HCT116 (cell line): Measurements from ENCODE around the gene AKAP5. TPM values are rescaled to one million over a fixed set of nuclear protein-coding genes. Genes with fewer than 3 reads are reported as not detected.

Experiments
- ATAC-seq: fragments of 200-7000 bp; cut with Tn5 transposase; 2 replicates; pipeline ENCODE4 v1.9.1; 2020; ENCODE audit warnings: mild to moderate bottlenecking, moderate library complexity
- BruUV-seq: library from RNA; stranded (reverse); fragments of 400-500 nt; replicated peaks from 2 replicates; lab custom pipeline; 2021; lab: Mats Ljungman, UMichigan
- CTCF ChIA-PET: fragments of 300-600 bp; sonication (Branson Sonifier 250); formaldehyde crosslinking; loops from one replicate; lab custom pipeline; 2021; ENCODE audit warnings: antibody characterized with exemption; lab: Charles Lee
- POLR2A ChIA-PET: fragments of 300-600, 350-600 bp; sonication (Branson Sonifier 250); formaldehyde crosslinking; loops from one replicate; lab custom pipeline; 2021; ENCODE audit warnings: antibody characterized with exemption; lab: Charles Lee
- RAD21 ChIA-PET, 2 experiments: fragments of 300-600 bp; sonication (Branson Sonifier 250); formaldehyde crosslinking; loops; one replicate each; lab custom pipeline; 2023; ENCODE audit warnings: low total read pairs in 2 of 2; ENCODE audit not compliant: uncharacterized antibody in 2 of 2, unreplicated experiment in 2 of 2, low non-redundant PET in 1 of 2; lab: Charles Lee
- DNase-seq: peaks from one replicate; pipeline ENCODE4 v3.0.0-alpha.2; 2010; ENCODE audit warnings: low read depth, low spot score
- H2AFZ ChIP-seq: fragments of 200-600 bp; shearing (Covaris generic), sonication (generic); 2 replicates; pipeline ENCODE4 v1.6.1; 2017; ENCODE audit warnings: low read depth, mixed run types, mixed read lengths, antibody characterized with exemption, low read length; ENCODE audit not compliant: poor library complexity, severe bottlenecking
- H3K27ac ChIP-seq: 2 replicates; pipeline ENCODE4 v1.5.1; 2012; ENCODE audit warnings: low read depth, low read length
- H3K27me3 ChIP-seq: fragments of 200-600 bp; sonication (generic); 2 replicates; pipeline ENCODE4 v1.6.1; 2016; ENCODE audit warnings: mixed run types, low read length, mixed read lengths; ENCODE audit not compliant: insufficient read depth
- H3K36me3 ChIP-seq, 2 experiments: fragments of 200-500 bp in 1 of 2; fragments of 200-600 bp in 1 of 2; sonication (Bioruptor generic) in 1 of 2; sonication (generic) in 1 of 2; 2 replicates each; pipeline versions ENCODE4 v1.5.1 to v1.6.1; 2014 to 2016; ENCODE audit warnings: low read length in 2 of 2, inconsistent platforms in 1 of 2, mixed read lengths in 1 of 2, mixed run types in 1 of 2; ENCODE audit not compliant: insufficient read depth in 2 of 2, control insufficient read depth in 1 of 2
- H3K4me1 ChIP-seq, 2 experiments: fragments of 200-600 bp in 1 of 2; sonication (generic) in 1 of 2; 2 replicates each; pipeline versions ENCODE4 v1.5.1 to v1.6.1; 2012 to 2017; ENCODE audit warnings: low read length in 2 of 2, inconsistent platforms in 1 of 2, mild to moderate bottlenecking in 1 of 2, mixed read lengths in 1 of 2, mixed run types in 1 of 2, moderate library complexity in 1 of 2; ENCODE audit not compliant: insufficient read depth in 2 of 2, control insufficient read depth in 1 of 2
- H3K4me2 ChIP-seq: fragments of 200-600 bp; sonication (generic); 2 replicates; pipeline ENCODE4 v1.6.1; 2017; ENCODE audit warnings: mixed run types, low read length, mixed read lengths
- H3K4me3 ChIP-seq, 2 experiments: fragments of 200-600 bp in 1 of 2; sonication (generic) in 1 of 2; replicated peaks in 1 of 2; 2 replicates each; pipeline ENCODE4 v1.5.1; 2011 to 2016; ENCODE audit warnings: low read length in 2 of 2, control low read depth in 1 of 2, low read depth in 1 of 2, mild to moderate bottlenecking in 1 of 2, mixed read lengths in 1 of 2, mixed run types in 1 of 2
- H3K79me2 ChIP-seq: fragments of 200-600 bp; sonication (generic); 2 replicates; pipeline ENCODE4 v1.6.1; 2017; ENCODE audit warnings: mild to moderate bottlenecking, mixed run types, low read length, moderate library complexity, mixed read lengths; ENCODE audit not compliant: insufficient read depth
- H3K9ac ChIP-seq: fragments of 200-600 bp; sonication (generic); 2 replicates; pipeline ENCODE4 v1.6.1; 2016; ENCODE audit warnings: low read length, mixed read lengths
- H3K9me2 ChIP-seq: fragments of 200-600 bp; sonication (generic), shearing (Covaris generic); 2 replicates; pipeline ENCODE4 v1.6.1; 2017; ENCODE audit warnings: mixed run types, mild to moderate bottlenecking, moderate library complexity; ENCODE audit not compliant: insufficient read depth
- H3K9me3 ChIP-seq, 2 experiments: fragments of 200-500 bp in 1 of 2; fragments of 200-600 bp in 1 of 2; sonication (Bioruptor generic) in 1 of 2; sonication (generic) in 1 of 2; 2 replicates each; pipeline ENCODE4 v1.6.1; 2014 to 2017; ENCODE audit warnings: low read length in 2 of 2, mixed read lengths in 2 of 2, inconsistent platforms in 1 of 2, low read depth in 1 of 2, mild to moderate bottlenecking in 1 of 2, mixed run types in 1 of 2, moderate library complexity in 1 of 2; ENCODE audit not compliant: control insufficient read depth in 1 of 2, insufficient read depth in 1 of 2
- H4K20me1 ChIP-seq: fragments of 200-600 bp; sonication (generic), shearing (Covaris generic); 2 replicates; pipeline ENCODE4 v1.6.1; 2017; ENCODE audit warnings: mixed run types, mild to moderate bottlenecking, moderate library complexity; ENCODE audit not compliant: insufficient read depth
- ATF3 ChIP-seq: IDR thresholded peaks from 2 replicates; pipeline ENCODE4 v1.6.1; 2012
- CBX3 ChIP-seq: IDR thresholded peaks from 2 replicates; pipeline ENCODE4 v1.6.1; 2012; ENCODE audit warnings: low read depth
- CEBPB ChIP-seq: IDR thresholded peaks from 2 replicates; pipeline ENCODE4 v1.6.1; 2012; ENCODE audit warnings: low read depth
- EGR1 ChIP-seq: IDR thresholded peaks from 2 replicates; pipeline ENCODE4 v1.6.1; 2012; ENCODE audit warnings: low read depth
- EZH2 ChIP-seq: fragments of 200-600 bp; sonication (generic); IDR thresholded peaks from 2 replicates; pipeline ENCODE4 v1.6.1; 2017; ENCODE audit warnings: antibody characterized with exemption, mixed run types
- EZH2phosphoT487 ChIP-seq: fragments of 200-600 bp; IDR thresholded peaks from 2 replicates; pipeline ENCODE4 v1.6.1; 2018; ENCODE audit warnings: antibody characterized with exemption, borderline replicate concordance
- FOSL1 ChIP-seq: IDR thresholded peaks from 2 replicates; pipeline ENCODE4 v1.6.1; 2012; ENCODE audit warnings: low read depth
- JUND ChIP-seq: IDR thresholded peaks from 2 replicates; pipeline ENCODE4 v1.6.1; 2012
- MAX ChIP-seq: IDR thresholded peaks from 2 replicates; pipeline ENCODE4 v1.6.1; 2012
- POLR2A ChIP-seq: IDR thresholded peaks from 2 replicates; pipeline ENCODE4 v1.7.0; 2011; ENCODE audit warnings: borderline replicate concordance; ENCODE audit not compliant: insufficient read depth, insufficient read length; ENCODE audit errors: extremely low read depth
- POLR2AphosphoS5 ChIP-seq: IDR thresholded peaks from 2 replicates; pipeline ENCODE4 v1.6.1; 2011; ENCODE audit warnings: mild to moderate bottlenecking, low read depth, low read length, moderate library complexity
- RAD21 ChIP-seq: IDR thresholded peaks from 2 replicates; pipeline ENCODE4 v1.6.1; 2012; ENCODE audit warnings: low read depth, mild to moderate bottlenecking
- SIN3A ChIP-seq: IDR thresholded peaks from 2 replicates; pipeline ENCODE4 v1.6.1; 2012; ENCODE audit warnings: low read depth
- SP1 ChIP-seq: IDR thresholded peaks from 2 replicates; pipeline ENCODE4 v1.6.1; 2012; ENCODE audit warnings: low read depth
- SRF ChIP-seq: IDR thresholded peaks from 2 replicates; pipeline ENCODE4 v1.6.1; 2012; ENCODE audit warnings: low read depth
- ZNF274 ChIP-seq: fragments of 200-500 bp; sonication (Bioruptor generic); IDR thresholded peaks from 2 replicates; pipeline ENCODE4 v1.6.1; 2014; ENCODE audit warnings: mild to moderate bottlenecking, low read depth, low read length, inconsistent platforms
- intact Hi-C: fragments of 100-400 bp; cut with micrococcal nuclease; formaldehyde crosslinking; loops from 2 replicates; pipeline ENCODE4 v1.10.0; 2022
- total RNA-seq: library from RNA; stranded (reverse); gene quantifications from one replicate; pipeline ENCODE4 v1.2.1, GENCODE V29; 2021; ENCODE audit not compliant: unreplicated experiment

Gene AKAP5
- total RNA-seq, 1 experiment from 2014 or later, result 0.54 TPM

- Histone ChIP-seq H3K4me2 (no peak overlapping the region), H3K36me3 (peaks cover 29 to 60% of the 10 kb centered on the region in 2 experiments; a peak in 3 of 4 replicates), H3K4me1 (peaks cover 8 to 13% of the 10 kb centered on the region in 2 experiments), H3K79me2 (no peaks in the 10 kb centered on the region), H3K27ac (no peak overlapping the region), H2AFZ (no peak overlapping the region), H3K9me2 (no peaks in the 10 kb centered on the region), H4K20me1 (no peaks in the 10 kb centered on the region), H3K4me3 (no peak overlapping the region), H3K9me3 (no peaks in the 10 kb centered on the region), H3K9ac (no peak overlapping the region), H3K27me3 (no peaks in the 10 kb centered on the region)
- no TSS peak for BruUV-seq
- ATAC-seq (no peak), DNase-seq (no peak)
- CTCF ChIA-PET, result interaction anchor here (3.2 kb wide), 1 partner anchor 12 kb away, joined by 14 read pairs; no protein-coding TSS in a partner anchor
- TF ChIP-seq ATF3, result no peak
- no peak for TF ChIP-seq EGR1
- no peak for TF ChIP-seq CEBPB
- TF ChIP-seq SP1, result no peak
- TF ChIP-seq POLR2AphosphoS5, result no peak
- no peak for TF ChIP-seq JUND
- no peak for TF ChIP-seq MAX
- no peak for TF ChIP-seq CBX3
- TF ChIP-seq POLR2A, result no peak
- TF ChIP-seq SRF, result no peak
- TF ChIP-seq ZNF274, result no peak
- TF ChIP-seq RAD21, result no peak
- no peak for TF ChIP-seq SIN3A
- no peak for TF ChIP-seq FOSL1
- POLR2A ChIA-PET, result interaction anchor here (0.9 kb wide), 1 partner anchor 30 kb away, joined by 3 read pairs; the partner anchor contains the start of gene MTHFD1
- RAD21 ChIA-PET, result no interaction called here
- intact Hi-C loops, result no loop called here
These were observed 47.6 kb upstream of the AKAP5 start for GRCh38 chr14:64417771-64418125.

- ChIA-PET POLR2A (no interaction called here), CTCF (interaction anchor here (3.2 kb wide), 1 partner anchor 11 kb away, joined by 14 read pairs; no protein-coding TSS in a partner anchor), RAD21 (no interaction called here)
- H4K20me1 ChIP-seq, result no peaks in the 10 kb centered on the region
- ATAC-seq (no peak), DNase-seq (no peak)
- peaks cover 26 to 60% of the 10 kb centered on the region in 2 experiments; a peak in 3 of 4 replicates for H3K36me3 ChIP-seq
- intact Hi-C loops, result no loop called here
- no peak overlapping the region for H3K4me2 ChIP-seq
- no TSS peak for BruUV-seq
- H3K27me3 ChIP-seq, result no peaks in the 10 kb centered on the region
- no peaks in the 10 kb centered on the region for H3K9me3 ChIP-seq
- H3K4me3 ChIP-seq, result no peak overlapping the region
- peaks cover 8 to 13% of the 10 kb centered on the region in 2 experiments for H3K4me1 ChIP-seq
- TF ChIP-seq POLR2A (no peak), EZH2phosphoT487 (no peak), FOSL1 (no peak), SIN3A (no peak), MAX (no peak), RAD21 (no peak), SP1 (no peak), EZH2 (no peak), POLR2AphosphoS5 (no peak)
- no peak overlapping the region for H3K27ac ChIP-seq
- H2AFZ ChIP-seq, result no peak overlapping the region
- no peak overlapping the region for H3K9ac ChIP-seq
- H3K79me2 ChIP-seq, result no peaks in the 10 kb centered on the region
- H3K9me2 ChIP-seq, result no peaks in the 10 kb centered on the region
These were observed 46.3 kb upstream of the AKAP5 start for GRCh38 chr14:64419003-64419402.
